SK-N-SH treated with all-trans-retinoic acid at 6 μM for 48 hours (cell line): Measurements from ENCODE around the gene HTR1B.

ENCODE experiments used
- CREB5 ChIP-seq: fragments of 250-450 bp; sonication (Bioruptor Pico); IDR thresholded peaks from 2 replicates; pipeline ENCODE4 v1.5.1; 2020; ENCODE audit warnings: low read depth, mild to moderate bottlenecking, moderate library complexity
- POU6F1 ChIP-seq: fragments of 250-450 bp; sonication (Bioruptor Pico); IDR thresholded peaks from 2 replicates; pipeline ENCODE4 v1.8.0; 2021; ENCODE audit warnings: low read depth, mild to moderate bottlenecking, moderate library complexity, borderline replicate concordance
- ZFP30 ChIP-seq: fragments of 450-650 bp; formaldehyde crosslinking; IDR thresholded peaks from 2 replicates; pipeline ENCODE4 v1.5.0; 2022; ENCODE audit warnings: mild to moderate bottlenecking, moderate library complexity
- ZNF565 ChIP-seq: fragments of 450-650 bp; formaldehyde crosslinking; conservative IDR thresholded peaks from 2 replicates; pipeline ENCODE4 v1.5.0; 2020; ENCODE audit warnings: low read depth, mild to moderate bottlenecking, moderate library complexity
- TF ChIP-seq, protein P1 (sequence below): fragments of 250-450 bp; sonication (Bioruptor Pico); IDR thresholded peaks from 2 replicates; pipeline ENCODE4 v1.8.0; 2020; ENCODE audit warnings: mild to moderate bottlenecking, moderate library complexity, borderline replicate concordance

DNA sequence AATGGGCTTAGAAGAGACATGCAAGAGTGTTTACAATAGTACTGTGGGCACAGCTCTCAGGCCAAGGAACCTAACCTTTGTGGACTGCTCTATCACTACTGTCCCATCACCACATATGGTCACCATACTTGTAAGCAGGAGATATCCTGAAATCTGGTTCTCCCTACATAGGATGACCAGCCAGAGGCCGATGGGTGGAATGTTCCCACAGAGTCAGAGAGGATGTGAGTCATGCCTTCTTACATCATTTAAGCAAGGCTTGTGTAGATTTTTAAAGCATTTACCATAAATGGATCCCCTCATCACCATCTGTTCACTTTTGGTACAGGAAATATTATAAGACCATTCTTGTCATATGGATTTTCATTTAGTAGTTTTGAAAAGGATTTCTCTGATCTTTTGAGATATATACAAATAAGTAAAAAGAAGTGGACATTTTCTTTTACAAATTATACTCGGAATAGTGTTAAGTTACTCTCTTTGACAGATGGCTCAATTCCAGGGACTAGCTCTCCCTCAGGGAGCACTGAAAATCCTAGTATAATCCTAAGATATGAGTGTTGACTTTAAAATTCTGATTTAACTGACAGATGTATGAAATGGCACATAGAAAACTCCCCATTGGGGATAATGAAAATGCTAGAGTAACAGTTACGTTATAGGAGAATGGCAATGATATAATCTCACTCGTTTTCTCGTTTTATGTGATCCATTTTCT lies 6.6 kb downstream of the HTR1B start:
- TF ChIP-seq, protein P1, sequence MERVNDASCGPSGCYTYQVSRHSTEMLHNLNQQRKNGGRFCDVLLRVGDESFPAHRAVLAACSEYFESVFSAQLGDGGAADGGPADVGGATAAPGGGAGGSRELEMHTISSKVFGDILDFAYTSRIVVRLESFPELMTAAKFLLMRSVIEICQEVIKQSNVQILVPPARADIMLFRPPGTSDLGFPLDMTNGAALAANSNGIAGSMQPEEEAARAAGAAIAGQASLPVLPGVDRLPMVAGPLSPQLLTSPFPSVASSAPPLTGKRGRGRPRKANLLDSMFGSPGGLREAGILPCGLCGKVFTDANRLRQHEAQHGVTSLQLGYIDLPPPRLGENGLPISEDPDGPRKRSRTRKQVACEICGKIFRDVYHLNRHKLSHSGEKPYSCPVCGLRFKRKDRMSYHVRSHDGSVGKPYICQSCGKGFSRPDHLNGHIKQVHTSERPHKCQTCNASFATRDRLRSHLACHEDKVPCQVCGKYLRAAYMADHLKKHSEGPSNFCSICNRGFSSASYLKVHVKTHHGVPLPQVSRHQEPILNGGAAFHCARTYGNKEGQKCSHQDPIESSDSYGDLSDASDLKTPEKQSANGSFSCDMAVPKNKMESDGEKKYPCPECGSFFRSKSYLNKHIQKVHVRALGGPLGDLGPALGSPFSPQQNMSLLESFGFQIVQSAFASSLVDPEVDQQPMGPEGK = no peak
- no peak for TF ChIP-seq POU6F1 (CRISPR knock-in tag)
- no peak for TF ChIP-seq CREB5 (CRISPR knock-in tag)
- no peak for TF ChIP-seq ZFP30
- no peak for TF ChIP-seq ZNF565 (CRISPR knock-in tag)
